ENCODE measurements around the gene TNRC18. TPM values are rescaled to one million over a fixed set of nuclear protein-coding genes. Genes with fewer than 3 reads are reported as not detected.
"Not testable (repeated sequence)": the region's sequence is repeated elsewhere in the genome, so short reads cannot be mapped to it uniquely, and the experiment has no call there.

Gene TNRC18
- total and polyA plus RNA-seq, 4 experiments from 2014 or later: 0.11 to 48.9 (median 24.5) TPM

DNA sequence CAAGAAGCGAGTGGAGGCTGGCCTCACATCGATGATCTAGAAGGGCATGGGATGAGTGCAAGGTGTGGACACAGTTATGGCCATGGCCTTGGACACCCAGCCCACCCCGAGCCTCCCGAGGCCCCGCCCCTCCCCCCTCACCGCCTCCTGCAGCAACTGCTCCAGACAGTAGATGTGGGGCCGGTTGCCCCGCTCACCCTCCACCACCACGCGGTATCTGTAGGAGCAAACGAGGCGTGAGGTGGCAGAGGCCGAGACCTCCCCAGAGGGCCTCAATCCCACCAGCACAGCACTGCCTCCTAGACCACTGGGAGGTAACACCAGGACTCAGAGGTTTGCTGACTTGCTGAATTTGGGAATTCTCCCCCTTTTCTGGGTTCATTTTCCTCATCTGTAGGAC is 103.2 kb downstream of the TNRC18 start:
- peaks cover 0 to 24% (median 16%) of the 10 kb centered on the region in 8 donors for H3K9me3 Mint-ChIP-seq
- no peak overlapping the region for H3K27ac Mint-ChIP-seq
- ChIA-PET POLR2A (ENCODE audit: partially characterized antibody) (no interaction called here), CTCF (ENCODE audit: partially characterized antibody) (no interaction called here)
- no peak overlapping the region for H3K4me3 Mint-ChIP-seq
- no peaks in the 10 kb centered on the region for H3K4me1 Mint-ChIP-seq
- Histone ChIP-seq H3K27ac (ENCODE audit: low read depth, low read length) (no peak overlapping the region), H3K27me3 (ENCODE audit: insufficient read depth, low read length) (no peaks in the 10 kb centered on the region), H3K36me3 (ENCODE audit: insufficient read depth, low read length) (peaks cover 5% of the 10 kb centered on the region), H3K4me3 (ENCODE audit: low read length in 2 of 2) (no peak overlapping the region), H3K4me1 (ENCODE audit: insufficient read depth, low read length) (no peaks in the 10 kb centered on the region), H3K9me3 (ENCODE audit: control insufficient read depth in 1 of 2, low read length in 2 of 2) (no peaks in the 10 kb centered on the region)
- intact Hi-C loops (cut with micrococcal nuclease): no loop called here
- H3K27me3 Mint-ChIP-seq: no peaks in the 10 kb centered on the region
- DNase-seq: no peak
- H3K36me3 Mint-ChIP-seq: peaks cover 46 to 48% of the 10 kb centered on the region in 2 donors

DNA sequence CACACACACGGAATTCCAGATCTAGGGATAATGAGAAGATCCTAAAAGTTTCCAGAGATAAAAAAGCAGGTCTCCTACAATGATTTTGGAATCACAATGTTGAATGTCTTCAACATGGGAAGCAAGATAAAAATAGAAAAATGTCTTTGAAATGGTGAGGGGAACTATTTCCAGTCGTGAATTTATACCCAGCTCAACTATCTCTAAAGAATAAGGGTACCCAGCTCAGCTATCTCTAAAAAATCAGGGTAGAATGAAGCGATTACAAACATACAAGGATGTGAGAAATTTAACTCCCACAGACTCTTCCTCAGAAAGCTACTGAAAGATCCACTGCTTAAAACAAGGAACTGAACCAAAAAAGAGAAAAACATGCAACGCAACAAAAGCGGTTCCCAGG is 105.0 kb downstream of the TNRC18 start:
- H3K36me3 Mint-ChIP-seq: peaks cover 45 to 54% of the 10 kb centered on the region in 2 donors
- CTCF ChIA-PET (ENCODE audit: partially characterized antibody); intact Hi-C loops (cut with micrococcal nuclease); H3K9me3 ChIP-seq (ENCODE audit: control insufficient read depth in 1 of 2, low read length in 2 of 2); H3K27me3 ChIP-seq (ENCODE audit: insufficient read depth, low read length); H3K4me3 Mint-ChIP-seq; H3K27ac ChIP-seq (ENCODE audit: low read depth, low read length); POLR2A ChIA-PET (ENCODE audit: partially characterized antibody); H3K27me3 Mint-ChIP-seq; H3K36me3 ChIP-seq (ENCODE audit: insufficient read depth, low read length); H3K4me1 ChIP-seq (ENCODE audit: insufficient read depth, low read length); H3K4me1 Mint-ChIP-seq; H3K4me3 ChIP-seq (ENCODE audit: low read length in 2 of 2); DNase-seq: not testable (repeated sequence)
- peaks cover 0 to 24% (median 16%) of the 10 kb centered on the region in 8 donors for H3K9me3 Mint-ChIP-seq
- H3K27ac Mint-ChIP-seq: peak overlapping the region in 1 of 7 donors; percentile 50

DNA sequence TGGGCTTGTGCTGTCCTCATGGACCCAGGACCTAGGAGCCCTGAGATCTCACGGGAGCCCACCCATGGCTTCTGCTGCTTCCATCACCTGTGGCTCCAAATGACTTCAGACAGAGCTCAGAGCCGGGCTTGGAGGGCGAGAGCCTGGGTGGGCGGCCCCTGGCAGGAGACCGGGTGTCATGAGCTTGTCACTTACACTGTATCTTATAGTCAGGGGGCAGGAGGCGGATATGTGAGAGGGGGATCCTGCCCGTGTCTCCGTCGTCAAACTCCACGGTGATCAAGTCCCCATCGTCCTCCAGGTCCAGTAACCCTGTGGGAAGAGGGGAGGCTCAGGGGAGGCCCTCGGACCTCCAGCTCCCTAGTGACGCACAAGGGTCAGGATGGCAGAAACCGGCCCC is 107.9 kb downstream of the TNRC18 start:
- Mint-ChIP-seq H3K36me3 (peaks cover 35 to 51% of the 10 kb centered on the region in 2 donors), H3K4me1 (no peaks in the 10 kb centered on the region), H3K4me3 (no peak overlapping the region), H3K27ac (no peak overlapping the region), H3K27me3 (no peaks in the 10 kb centered on the region), H3K9me3 (peaks cover 0 to 22% (median 16%) of the 10 kb centered on the region in 8 donors)
- intact Hi-C loops (cut with micrococcal nuclease): no loop called here
- Histone ChIP-seq H3K27ac (ENCODE audit: low read depth, low read length) (no peak overlapping the region), H3K9me3 (ENCODE audit: control insufficient read depth in 1 of 2, low read length in 2 of 2) (no peaks in the 10 kb centered on the region), H3K27me3 (ENCODE audit: insufficient read depth, low read length) (no peaks in the 10 kb centered on the region), H3K4me1 (ENCODE audit: insufficient read depth, low read length) (no peaks in the 10 kb centered on the region), H3K36me3 (ENCODE audit: insufficient read depth, low read length) (peaks cover 7% of the 10 kb centered on the region), H3K4me3 (ENCODE audit: low read length in 2 of 2) (no peak overlapping the region)
- DNase-seq: no peak
- POLR2A ChIA-PET (ENCODE audit: partially characterized antibody): no interaction called here
- CTCF ChIA-PET (ENCODE audit: partially characterized antibody): interaction anchor here (0.6 kb wide), 1 partner anchor 181 kb away, joined by 3 read pairs; no protein-coding TSS in a partner anchor

DNA sequence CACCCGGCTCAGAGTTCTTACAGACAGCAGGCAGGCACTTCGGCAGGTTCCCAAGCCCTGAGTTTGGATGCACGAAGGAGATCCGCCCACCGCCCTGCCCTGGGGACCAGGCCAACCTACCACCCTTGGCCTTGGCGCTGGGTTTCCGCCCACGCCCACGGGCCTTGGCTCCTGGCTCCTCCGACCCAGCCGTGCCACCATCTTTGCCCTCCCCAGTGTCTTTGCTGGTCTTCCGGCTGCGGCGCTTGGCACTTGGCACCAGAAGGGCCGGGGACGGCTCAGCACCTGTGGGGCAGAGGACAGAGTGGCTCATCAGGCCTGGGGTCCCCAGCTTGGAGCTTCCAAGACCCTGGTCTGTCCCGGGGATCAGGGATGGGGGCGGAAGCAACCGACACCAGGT is 108.8 kb downstream of the TNRC18 start:
- no peak overlapping the region for H3K4me3 Mint-ChIP-seq
- H3K27ac Mint-ChIP-seq: no peak overlapping the region
- H3K36me3 ChIP-seq (ENCODE audit: insufficient read depth, low read length): peaks cover 8% of the 10 kb centered on the region

DNA sequence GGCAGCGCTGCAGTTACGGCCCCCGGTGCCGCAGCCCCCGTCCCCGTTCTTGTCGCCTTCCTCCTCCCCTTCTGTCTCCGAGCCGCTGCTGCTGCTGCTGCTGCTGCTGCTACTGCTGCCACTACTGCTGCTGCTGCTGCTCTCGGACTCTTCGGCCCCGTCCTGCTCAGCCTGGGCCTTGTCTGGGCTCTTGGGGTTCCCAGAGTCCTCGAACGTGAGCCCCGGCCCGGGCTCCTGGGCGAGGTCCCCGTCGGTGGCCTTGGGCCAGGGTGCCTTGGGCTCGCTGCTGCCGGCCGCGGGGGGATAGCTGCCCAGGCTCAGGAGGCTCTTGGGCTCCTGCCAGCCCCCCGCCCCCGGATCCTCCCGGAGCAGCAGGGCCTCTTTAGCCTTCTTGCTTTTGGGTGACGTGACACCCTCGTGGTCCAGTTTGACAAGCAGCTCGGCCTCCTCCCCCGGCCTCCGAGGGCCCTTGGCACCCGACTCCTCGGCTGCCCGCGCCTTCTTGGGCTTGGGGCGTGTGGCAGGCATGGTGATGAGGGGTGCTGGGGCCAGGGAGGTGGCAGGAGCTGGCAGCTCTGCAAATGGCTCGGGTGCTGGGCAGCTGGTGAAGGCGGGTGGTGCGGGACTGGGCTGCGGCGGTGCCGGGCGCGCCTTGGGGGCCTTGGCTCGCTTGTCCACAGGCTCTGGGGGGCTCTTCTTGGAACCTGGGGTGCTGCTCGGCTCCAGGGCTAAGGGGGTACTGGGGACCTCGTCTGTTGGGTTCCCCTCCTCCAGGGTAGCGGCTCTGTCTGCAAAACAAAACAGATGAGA is 110.4 kb downstream of the TNRC18 start:
- POLR2A ChIA-PET (ENCODE audit: partially characterized antibody): interaction anchor here (1.2 kb wide), 1 partner anchor 19 kb away, joined by 3 read pairs; no protein-coding TSS in a partner anchor
- CTCF ChIA-PET (ENCODE audit: partially characterized antibody): interaction anchor here (0.6 kb wide), 1 partner anchor 53 kb away, joined by 3 read pairs; no protein-coding TSS in a partner anchor
- H3K27ac Mint-ChIP-seq; H3K4me1 Mint-ChIP-seq; H3K27me3 ChIP-seq (ENCODE audit: insufficient read depth, low read length); H3K4me3 Mint-ChIP-seq; H3K9me3 Mint-ChIP-seq; H3K27ac ChIP-seq (ENCODE audit: low read depth, low read length); H3K9me3 ChIP-seq (ENCODE audit: control insufficient read depth in 1 of 2, low read length in 2 of 2); DNase-seq; H3K4me1 ChIP-seq (ENCODE audit: insufficient read depth, low read length); H3K4me3 ChIP-seq (ENCODE audit: low read length in 2 of 2); H3K27me3 Mint-ChIP-seq; intact Hi-C loops (cut with micrococcal nuclease); H3K36me3 ChIP-seq (ENCODE audit: insufficient read depth, low read length): not testable (repeated sequence)
- H3K36me3 Mint-ChIP-seq: peaks cover 19 to 39% of the 10 kb centered on the region in 2 donors

More for the DNA sequence above, 108.8 kb downstream of the TNRC18 start:
- no peaks in the 10 kb centered on the region for H3K9me3 ChIP-seq (ENCODE audit: control insufficient read depth in 1 of 2, low read length in 2 of 2)
- ChIA-PET POLR2A (ENCODE audit: partially characterized antibody) (interaction anchor here (1.2 kb wide), 1 partner anchor 17 kb away, joined by 3 read pairs; no protein-coding TSS in a partner anchor), CTCF (ENCODE audit: partially characterized antibody) (no interaction called here)
- H3K4me1 Mint-ChIP-seq: no peaks in the 10 kb centered on the region
- no peaks in the 10 kb centered on the region for H3K27me3 ChIP-seq (ENCODE audit: insufficient read depth, low read length)
- H3K4me1 ChIP-seq (ENCODE audit: insufficient read depth, low read length): no peaks in the 10 kb centered on the region
- H3K36me3 Mint-ChIP-seq: peaks cover 31 to 50% of the 10 kb centered on the region in 2 donors
- no peak overlapping the region for H3K4me3 ChIP-seq (ENCODE audit: low read length in 2 of 2)
- intact Hi-C loops (cut with micrococcal nuclease): no loop called here
- no peak for DNase-seq
- H3K27me3 Mint-ChIP-seq: no peaks in the 10 kb centered on the region
- no peak overlapping the region for H3K27ac ChIP-seq (ENCODE audit: low read depth, low read length)
- peaks cover 0 to 21% (median 15%) of the 10 kb centered on the region in 8 donors for H3K9me3 Mint-ChIP-seq

DNA sequence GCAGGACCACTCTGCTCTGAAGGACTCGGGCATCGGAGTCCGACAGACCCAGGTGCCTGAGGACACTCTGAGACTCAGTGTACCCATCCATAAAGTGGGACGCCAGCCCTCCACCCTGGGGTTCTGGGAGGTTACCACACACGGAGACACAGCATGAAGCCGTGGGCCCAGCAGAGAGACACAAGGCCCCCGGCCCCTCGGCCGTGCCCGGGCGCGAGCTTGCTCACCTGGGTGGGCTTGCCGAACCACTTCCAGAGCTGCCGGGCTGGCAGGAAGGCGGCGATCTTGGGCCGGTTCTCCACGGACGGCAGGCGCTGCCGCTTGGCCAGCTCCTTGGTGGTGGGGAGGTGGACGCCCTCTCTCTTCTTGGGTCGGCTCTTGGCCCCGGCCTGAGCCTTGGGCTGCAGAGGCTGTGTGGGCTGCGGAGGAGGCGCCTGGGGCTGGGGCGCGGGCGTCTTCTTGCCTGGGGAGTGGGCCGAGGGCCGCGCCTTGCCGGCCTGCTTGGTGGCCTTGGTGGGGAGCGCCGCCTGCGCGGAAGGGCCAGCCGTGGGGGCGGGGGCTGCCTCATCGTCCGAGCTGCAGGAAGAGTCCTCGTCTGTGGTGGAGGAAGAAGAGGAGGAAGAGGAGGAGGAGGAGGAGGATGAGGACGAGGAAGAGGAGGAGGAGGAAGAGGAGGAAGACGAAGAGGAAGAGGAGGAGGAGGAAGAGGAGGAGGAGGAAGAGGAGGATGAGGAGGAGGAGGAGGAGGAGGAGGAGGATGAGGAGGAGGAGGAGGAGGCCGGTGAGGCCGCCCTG is 111.2 kb downstream of the TNRC18 start:
- H3K27me3 Mint-ChIP-seq; POLR2A ChIA-PET (ENCODE audit: partially characterized antibody); H3K27ac ChIP-seq (ENCODE audit: low read depth, low read length); H3K4me3 ChIP-seq (ENCODE audit: low read length in 2 of 2); H3K27ac Mint-ChIP-seq; H3K36me3 ChIP-seq (ENCODE audit: insufficient read depth, low read length); H3K9me3 ChIP-seq (ENCODE audit: control insufficient read depth in 1 of 2, low read length in 2 of 2); H3K4me1 ChIP-seq (ENCODE audit: insufficient read depth, low read length); intact Hi-C loops (cut with micrococcal nuclease); H3K9me3 Mint-ChIP-seq; H3K27me3 ChIP-seq (ENCODE audit: insufficient read depth, low read length); H3K4me1 Mint-ChIP-seq; CTCF ChIA-PET (ENCODE audit: partially characterized antibody); DNase-seq; H3K4me3 Mint-ChIP-seq: not testable (repeated sequence)
- H3K36me3 Mint-ChIP-seq: peaks cover 18 to 40% of the 10 kb centered on the region in 2 donors

DNA sequence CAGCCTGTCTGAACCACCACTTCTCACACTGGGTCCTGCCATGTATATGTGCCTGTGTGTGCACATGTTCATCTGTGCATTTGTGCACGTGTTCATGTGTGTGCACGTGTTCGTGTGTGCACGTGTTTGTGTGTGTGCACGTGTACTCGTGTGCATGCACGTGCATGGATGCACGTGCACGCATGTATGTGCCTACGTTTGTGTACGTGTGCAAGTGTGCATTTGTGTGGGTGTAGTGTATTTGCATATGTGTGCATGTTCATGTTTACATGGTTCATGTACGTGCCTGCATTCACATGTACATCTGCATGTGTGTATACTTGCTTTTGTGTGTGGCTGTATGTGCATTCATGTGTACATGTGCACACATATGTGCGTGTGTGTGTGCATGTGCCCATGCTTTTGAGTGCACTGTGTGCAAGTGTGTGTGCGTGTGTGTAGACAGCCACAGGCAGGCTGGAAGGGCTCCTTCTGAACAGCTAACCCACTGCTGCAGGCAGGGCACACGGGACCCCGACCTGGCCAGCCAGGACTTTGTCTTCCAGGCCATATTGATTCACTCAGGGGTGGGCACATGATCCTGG is 112.7 kb downstream of the TNRC18 start:
- peaks cover 0 to 2% (median 0%) of the 10 kb centered on the region in 4 donors for H3K4me1 Mint-ChIP-seq
- CTCF ChIA-PET (ENCODE audit: partially characterized antibody): no interaction called here

More for the DNA sequence above, 112.7 kb downstream of the TNRC18 start:
- Mint-ChIP-seq H3K27me3 (no peaks in the 10 kb centered on the region), H3K36me3 (peaks cover 12 to 32% of the 10 kb centered on the region in 2 donors), H3K27ac (no peak overlapping the region), H3K4me3 (no peak overlapping the region), H3K9me3 (no peaks in the 10 kb centered on the region)
- Histone ChIP-seq H3K4me3 (ENCODE audit: low read length in 2 of 2) (no peak overlapping the region), H3K9me3 (ENCODE audit: control insufficient read depth in 1 of 2, low read length in 2 of 2) (no peaks in the 10 kb centered on the region), H3K27me3 (ENCODE audit: insufficient read depth, low read length) (no peaks in the 10 kb centered on the region), H3K4me1 (ENCODE audit: insufficient read depth, low read length) (no peaks in the 10 kb centered on the region), H3K36me3 (ENCODE audit: insufficient read depth, low read length) (peaks cover 8% of the 10 kb centered on the region), H3K27ac (ENCODE audit: low read depth, low read length) (no peak overlapping the region)
- no peak for DNase-seq
- intact Hi-C loops (cut with micrococcal nuclease): no loop called here
- POLR2A ChIA-PET (ENCODE audit: partially characterized antibody): no interaction called here

All from CD4-positive, alpha-beta memory T cell (primary cell).